SK-N-DZ (cell line): ENCODE data around the gene E2F6. TPM values are rescaled to one million over a fixed set of nuclear protein-coding genes. Genes with fewer than 3 reads are reported as not detected.

Experiments
- DNase-seq: peaks from one replicate; pipeline ENCODE4 v3.0.0-alpha.2; 2015; ENCODE audit warnings: low spot score
- polyA plus RNA-seq, 2 experiments: library from polyadenylated mRNA; depleted of rRNA; stranded (reverse); fragments of >200 nt; gene quantifications; 2 replicates each; pipeline ENCODE4 v1.2.3, GENCODE V29; 2014

The E2F6 gene
- polyA plus RNA-seq (2014; cell fraction: cytosol; rRNA removed), result 32.3 and 34.7 TPM in 2 replicates
- polyA plus RNA-seq (2014; cell fraction: nucleus; rRNA removed), result 25.5 and 29.6 TPM in 2 replicates

- peak; percentile 96 for DNase-seq
These were observed at the start of gene E2F6 for GRCh38 chr2:11465485-11466306. Gene E2F6, minus strand, starts transcription at chr2:11466161. Its CDS starts 282 bp downstream, at chr2:11465879.

GRCh38 chr2:11515490-11515981, 49.6 kb upstream of the E2F6 start:
- DNase-seq, result no peak

GRCh38 chr2:11514904-11515303, 48.9 kb upstream of the E2F6 start:
- DNase-seq, result no peak

GRCh38 chr2:11514081-11514730, 48.2 kb upstream of the E2F6 start:
- no peak for DNase-seq

GRCh38 chr2:11513319-11513718, 47.4 kb upstream of the E2F6 start:
- peak; percentile 38 for DNase-seq

GRCh38 chr2:11512431-11512830, 46.5 kb upstream of the E2F6 start:
- DNase-seq, result no peak

GRCh38 chr2:11509657-11510360, 43.8 kb upstream of the E2F6 start:
- DNase-seq, result no peak

GRCh38 chr2:11508279-11508678, 42.3 kb upstream of the E2F6 start:
- no peak for DNase-seq

GRCh38 chr2:11507517-11507916, 41.6 kb upstream of the E2F6 start:
- no peak for DNase-seq

- DNase-seq, result no peak
These were observed 40.6 kb upstream of the E2F6 start for GRCh38 chr2:11506611-11506969.

GRCh38 chr2:11505652-11506610, 40.0 kb upstream of the E2F6 start:
- no peak for DNase-seq

GRCh38 chr2:11503354-11503927, 37.5 kb upstream of the E2F6 start:
- no peak for DNase-seq

GRCh38 chr2:11502740-11503292, 36.9 kb upstream of the E2F6 start:
- no peak for DNase-seq

- no peak for DNase-seq
These were observed 34.8 kb upstream of the E2F6 start for GRCh38 chr2:11500702-11501303.

- no peak for DNase-seq
These were observed 33.3 kb upstream of the E2F6 start for GRCh38 chr2:11499081-11499743.

GRCh38 chr2:11498543-11499034, 32.6 kb upstream of the E2F6 start:
- no peak for DNase-seq

GRCh38 chr2:11495844-11496681, 30.1 kb upstream of the E2F6 start:
- no peak for DNase-seq

- DNase-seq, result no peak
These were observed 28.3 kb upstream of the E2F6 start for GRCh38 chr2:11494310-11494709.
